ENCODE data around the gene MIDN. TPM values are rescaled to one million over a fixed set of nuclear protein-coding genes. Genes with fewer than 3 reads are reported as not detected.

The MIDN gene
- total RNA-seq, 1 donor from 2014 or later, result 68.3 TPM

DNA sequence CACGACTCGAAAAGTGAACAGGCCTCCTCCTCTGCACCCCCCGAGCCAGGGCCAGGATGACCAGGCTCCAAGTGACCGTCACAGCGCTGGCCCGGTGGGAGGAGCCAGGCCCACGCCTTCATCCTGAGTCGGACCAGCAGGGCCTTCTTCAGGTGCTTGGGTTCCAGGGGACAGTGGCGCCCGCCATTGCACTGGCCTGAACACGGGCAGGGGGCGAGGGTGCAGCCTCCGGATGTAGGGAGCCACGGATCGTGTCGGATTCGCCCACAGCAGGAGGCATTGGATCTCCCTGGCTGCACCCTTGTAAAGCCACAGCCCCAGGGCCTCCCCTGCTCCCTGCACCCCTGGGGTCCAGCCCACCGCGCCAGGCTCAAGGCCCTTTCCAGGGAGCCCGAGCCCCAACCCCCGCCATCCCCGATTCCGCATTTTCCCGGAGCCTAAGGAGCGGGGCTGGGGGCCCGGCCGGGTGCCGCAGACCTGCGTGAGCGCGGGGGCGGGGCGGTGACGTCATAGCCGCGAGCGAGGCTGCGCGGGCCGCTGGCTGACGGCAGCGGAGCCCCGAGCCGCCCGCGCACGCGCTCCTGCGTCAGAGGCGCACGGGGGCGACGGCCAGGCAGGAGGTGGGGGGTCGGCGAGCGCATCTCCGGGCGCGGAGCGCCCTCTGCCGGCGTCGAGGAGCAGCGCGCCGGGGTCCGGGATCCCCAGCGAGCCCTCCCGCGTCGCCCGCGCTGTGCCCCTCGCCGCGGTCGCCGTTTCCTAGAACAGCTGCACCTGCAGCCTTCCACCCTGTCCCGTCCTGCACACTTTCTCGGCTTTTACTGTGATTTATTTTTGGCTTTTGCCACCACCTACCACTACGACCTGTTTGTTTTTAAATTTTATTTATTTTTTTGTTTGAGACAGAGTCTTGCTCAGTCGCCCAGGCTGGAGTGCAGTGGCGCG, 8.3 kb upstream of the MIDN start:
- H3K27me3 Mint-ChIP-seq (ENCODE audit: low read depth), result no peaks in the 10 kb centered on the region
- TF ChIP-seq, protein P1, sequence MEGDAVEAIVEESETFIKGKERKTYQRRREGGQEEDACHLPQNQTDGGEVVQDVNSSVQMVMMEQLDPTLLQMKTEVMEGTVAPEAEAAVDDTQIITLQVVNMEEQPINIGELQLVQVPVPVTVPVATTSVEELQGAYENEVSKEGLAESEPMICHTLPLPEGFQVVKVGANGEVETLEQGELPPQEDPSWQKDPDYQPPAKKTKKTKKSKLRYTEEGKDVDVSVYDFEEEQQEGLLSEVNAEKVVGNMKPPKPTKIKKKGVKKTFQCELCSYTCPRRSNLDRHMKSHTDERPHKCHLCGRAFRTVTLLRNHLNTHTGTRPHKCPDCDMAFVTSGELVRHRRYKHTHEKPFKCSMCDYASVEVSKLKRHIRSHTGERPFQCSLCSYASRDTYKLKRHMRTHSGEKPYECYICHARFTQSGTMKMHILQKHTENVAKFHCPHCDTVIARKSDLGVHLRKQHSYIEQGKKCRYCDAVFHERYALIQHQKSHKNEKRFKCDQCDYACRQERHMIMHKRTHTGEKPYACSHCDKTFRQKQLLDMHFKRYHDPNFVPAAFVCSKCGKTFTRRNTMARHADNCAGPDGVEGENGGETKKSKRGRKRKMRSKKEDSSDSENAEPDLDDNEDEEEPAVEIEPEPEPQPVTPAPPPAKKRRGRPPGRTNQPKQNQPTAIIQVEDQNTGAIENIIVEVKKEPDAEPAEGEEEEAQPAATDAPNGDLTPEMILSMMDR (IDR thresholded peaks at IDR 0.05), result peak; percentile 92
- DNase-seq (ENCODE audit: low spot score), result no peak
- no peaks in the 10 kb centered on the region for H3K36me3 Mint-ChIP-seq (ENCODE audit: low read depth)
- peak overlapping the region; percentile 49 for H3K4me3 Mint-ChIP-seq (ENCODE audit: unreplicated experiment)
- no peaks in the 10 kb centered on the region for H3K9me3 Mint-ChIP-seq (ENCODE audit: low read depth)
- peak overlapping the region; percentile 17 for H3K27ac Mint-ChIP-seq (ENCODE audit: unreplicated experiment)
- H3K4me1 Mint-ChIP-seq (ENCODE audit: low read depth), result peaks cover 35% of the 10 kb centered on the region

DNA sequence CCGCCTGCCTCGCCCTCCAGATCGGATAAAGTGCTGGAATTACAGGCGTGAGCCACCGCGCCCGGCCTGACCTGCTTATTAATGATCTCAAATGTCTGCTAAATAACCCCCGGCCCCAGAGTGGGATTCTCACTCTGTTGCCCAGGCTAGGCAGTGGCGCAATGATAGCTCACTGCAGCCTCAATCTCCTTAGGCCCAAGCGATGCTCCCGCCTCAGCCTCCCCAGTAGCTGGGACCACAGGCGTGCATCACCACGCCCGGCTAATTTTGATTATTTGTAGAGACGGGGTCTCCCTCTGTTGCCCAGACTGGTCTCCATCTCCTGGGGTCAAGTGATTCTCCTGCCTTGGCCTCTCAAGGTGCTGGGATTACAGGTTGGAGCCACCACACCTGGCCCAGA, 7.5 kb upstream of the MIDN start:
- Mint-ChIP-seq H3K36me3 (ENCODE audit: low read depth) (no peaks in the 10 kb centered on the region), H3K27ac (ENCODE audit: unreplicated experiment) (peak overlapping the region; percentile 96)

DNA sequence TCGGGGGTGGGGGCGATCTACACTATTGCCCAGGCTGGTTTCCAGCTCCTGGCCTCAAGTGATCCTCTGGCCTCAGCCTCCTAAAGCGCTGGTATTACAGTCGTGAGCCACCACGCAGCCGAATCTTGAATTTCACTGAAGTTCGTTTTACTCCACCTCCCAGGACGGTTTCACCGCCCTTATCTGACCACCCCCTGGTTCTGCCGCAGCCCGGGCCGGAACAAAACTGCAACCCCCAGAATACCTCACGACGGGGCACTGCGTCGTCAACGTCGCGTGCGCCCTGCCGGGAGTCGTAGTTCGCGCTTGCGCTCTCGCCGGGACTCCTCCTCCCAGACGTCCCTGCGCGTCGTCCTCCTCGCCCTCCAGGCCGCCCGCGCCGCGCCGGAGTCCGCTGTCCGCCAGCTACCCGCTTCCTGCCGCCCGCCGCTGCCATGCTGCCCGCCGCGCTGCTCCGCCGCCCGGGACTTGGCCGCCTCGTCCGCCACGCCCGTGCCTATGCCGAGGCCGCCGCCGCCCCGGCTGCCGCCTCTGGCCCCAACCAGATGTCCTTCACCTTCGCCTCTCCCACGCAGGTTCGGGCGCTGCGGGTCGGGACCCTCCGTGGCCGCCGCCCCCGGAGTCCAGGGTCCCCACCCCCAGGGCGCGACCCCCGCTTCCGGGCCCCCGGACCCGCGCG, 6.8 kb upstream of the MIDN start, which contains the start of gene ATP5F1D:
Gene ATP5F1D, plus strand, starts transcription at position 335 of the 679 bp plus-strand sequence. Its CDS starts 100 bp downstream, at position 435.
- TF ChIP-seq, protein P1 (IDR thresholded peaks at IDR 0.05), result no peak
- no peak for DNase-seq (ENCODE audit: low spot score)
- Mint-ChIP-seq H3K27me3 (ENCODE audit: low read depth) (no peaks in the 10 kb centered on the region), H3K27ac (ENCODE audit: unreplicated experiment) (peak within 1 kb of the TSS; percentile 96), H3K36me3 (ENCODE audit: low read depth) (no peaks in the 10 kb centered on the region), H3K9me3 (ENCODE audit: low read depth) (no peaks in the 10 kb centered on the region), H3K4me1 (ENCODE audit: low read depth) (peaks cover 35% of the 10 kb centered on the region), H3K4me3 (ENCODE audit: unreplicated experiment) (peak within 1 kb of the TSS; percentile 79)

More for the DNA sequence above, 7.5 kb upstream of the MIDN start:
- Mint-ChIP-seq H3K9me3 (ENCODE audit: low read depth) (no peaks in the 10 kb centered on the region), H3K4me1 (ENCODE audit: low read depth) (peaks cover 35% of the 10 kb centered on the region), H3K27me3 (ENCODE audit: low read depth) (no peaks in the 10 kb centered on the region), H3K4me3 (ENCODE audit: unreplicated experiment) (peak overlapping the region; percentile 79)
- TF ChIP-seq, protein P1 (IDR thresholded peaks at IDR 0.05), result no peak
- DNase-seq (ENCODE audit: low spot score), result no peak

DNA sequence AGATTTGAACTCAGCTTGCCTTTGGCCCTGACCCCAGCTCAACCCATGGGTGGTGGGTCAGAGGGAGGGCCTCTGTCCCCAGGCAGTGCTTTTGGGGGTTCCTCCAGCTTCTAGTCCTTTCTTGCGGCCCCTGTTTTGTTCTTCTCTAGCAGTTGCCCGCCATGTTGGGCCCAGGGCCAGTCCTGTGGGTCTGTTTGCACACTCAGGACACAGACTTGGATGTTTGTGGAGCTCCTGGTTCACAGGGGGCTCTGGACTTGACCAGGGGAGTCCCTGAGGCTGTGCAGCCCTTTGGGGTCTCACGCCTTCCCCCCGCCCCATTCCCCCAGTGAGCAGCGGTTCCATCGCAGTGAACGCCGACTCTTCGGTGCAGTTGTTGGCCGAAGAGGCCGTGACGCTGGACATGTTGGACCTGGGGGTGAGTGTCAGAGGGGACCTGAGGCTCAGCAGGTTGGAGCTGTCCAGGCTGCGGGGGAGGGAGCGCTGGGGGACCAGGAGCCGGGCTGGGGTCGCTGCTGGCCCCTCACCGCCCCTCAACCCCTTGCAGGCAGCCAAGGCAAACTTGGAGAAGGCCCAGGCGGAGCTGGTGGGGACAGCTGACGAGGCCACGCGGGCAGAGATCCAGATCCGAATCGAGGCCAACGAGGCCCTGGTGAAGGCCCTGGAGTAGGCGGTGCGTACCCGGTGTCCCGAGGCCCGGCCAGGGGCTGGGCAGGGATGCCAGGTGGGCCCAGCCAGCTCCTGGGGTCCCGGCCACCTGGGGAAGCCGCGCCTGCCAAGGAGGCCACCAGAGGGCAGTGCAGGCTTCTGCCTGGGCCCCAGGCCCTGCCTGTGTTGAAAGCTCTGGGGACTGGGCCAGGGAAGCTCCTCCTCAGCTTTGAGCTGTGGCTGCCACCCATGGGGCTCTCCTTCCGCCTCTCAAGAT, 4.4 kb upstream of the MIDN start:
- Mint-ChIP-seq H3K9me3 (ENCODE audit: low read depth) (no peaks in the 10 kb centered on the region), H3K36me3 (ENCODE audit: low read depth) (no peaks in the 10 kb centered on the region), H3K27me3 (ENCODE audit: low read depth) (no peaks in the 10 kb centered on the region), H3K27ac (ENCODE audit: unreplicated experiment) (peak overlapping the region; percentile 89), H3K4me1 (ENCODE audit: low read depth) (peaks cover 27% of the 10 kb centered on the region), H3K4me3 (ENCODE audit: unreplicated experiment) (peak overlapping the region; percentile 60)
- TF ChIP-seq, protein P1 (IDR thresholded peaks at IDR 0.05), result peak; percentile 94
- DNase-seq (ENCODE audit: low spot score), result no peak
